CD4-positive, alpha-beta T cell (primary cell): ENCODE measurements around the gene IRAK4. TPM values are rescaled to one million over a fixed set of nuclear protein-coding genes. Genes with fewer than 3 reads are reported as not detected.

Source experiments
- ATAC-seq: fragments of 200-7000 bp; cut with Tn5 transposase; one replicate; pipeline ENCODE4 v1.10.0; 2022; ENCODE audit warnings: mild to moderate bottlenecking; ENCODE audit not compliant: poor library complexity
- CTCF ChIA-PET: fragments of 350-600 bp; sonication (Branson Sonifier 250); formaldehyde crosslinking; loops from one replicate; lab custom pipeline; 2021; ENCODE audit warnings: antibody characterized with exemption, inconsistent platforms; lab: Charles Lee
- POLR2A ChIA-PET: fragments of 350-600 bp; sonication (Branson Sonifier 250); formaldehyde crosslinking; loops from one replicate; lab custom pipeline; 2021; ENCODE audit warnings: antibody characterized with exemption, inconsistent platforms; lab: Charles Lee
- DNase-seq, 14 experiments: peaks; one replicate each; pipeline ENCODE4 v3.0.0-alpha.2; 2013 to 2020; ENCODE audit warnings: mixed read lengths in 2 of 14
- H3K27ac ChIP-seq, 2 donors: one replicate each; pipeline versions ENCODE4 v1.5.1 to v1.7.0; 2013; ENCODE audit warnings: low read length in 2 of 2, low read depth in 1 of 2, mild to moderate bottlenecking in 1 of 2
- H3K27me3 ChIP-seq, 2 experiments: 1 replicate in 1 of 2; 2 replicates in 1 of 2; pipeline versions ENCODE4 v1.6.1 to v1.7.0; 2013; ENCODE audit warnings: low read length in 2 of 2, control low read depth in 1 of 2, mild to moderate bottlenecking in 1 of 2, moderate library complexity in 1 of 2; ENCODE audit not compliant: insufficient read depth in 2 of 2, control insufficient read depth in 1 of 2
- H3K36me3 ChIP-seq: one replicate; pipeline ENCODE4 v1.6.1; 2013; ENCODE audit warnings: low read length, control low read depth; ENCODE audit not compliant: insufficient read depth
- H3K4me1 ChIP-seq: one replicate; pipeline ENCODE4 v1.6.1; 2013; ENCODE audit warnings: low read length, control low read depth; ENCODE audit not compliant: insufficient read depth
- H3K4me3 ChIP-seq: one replicate; pipeline ENCODE4 v1.5.1; 2013; ENCODE audit warnings: mild to moderate bottlenecking, low read length, moderate library complexity
- H3K9me3 ChIP-seq, 2 experiments: 1 replicate in 1 of 2; 2 replicates in 1 of 2; pipeline versions ENCODE4 v1.6.1 to v1.7.0; 2013; ENCODE audit warnings: low read length in 2 of 2, mild to moderate bottlenecking in 2 of 2, control low read depth in 1 of 2, moderate library complexity in 1 of 2; ENCODE audit not compliant: control insufficient read depth in 1 of 2, insufficient read depth in 1 of 2
- H3K27ac Mint-ChIP-seq: one replicate; pipeline ENCODE4 v1.8.0; 2020; ENCODE audit warnings: mixed read lengths
- H3K27me3 Mint-ChIP-seq: one replicate; pipeline ENCODE4 v1.8.0; 2021; ENCODE audit warnings: mixed read lengths
- H3K36me3 Mint-ChIP-seq: one replicate; pipeline ENCODE4 v1.8.0; 2021; ENCODE audit warnings: low read depth, mixed read lengths
- H3K4me1 Mint-ChIP-seq: one replicate; pipeline ENCODE4 v1.8.0; 2021; ENCODE audit warnings: low read depth, mixed read lengths
- H3K4me3 Mint-ChIP-seq: one replicate; pipeline ENCODE4 v1.8.0; 2020; ENCODE audit warnings: mild to moderate bottlenecking, mixed read lengths
- H3K9me3 Mint-ChIP-seq: one replicate; pipeline ENCODE4 v1.8.0; 2020; ENCODE audit warnings: mixed read lengths
- intact Hi-C, 2 experiments: fragments of 100-400 bp; cut with DNase I in 1 of 2; cut with micrococcal nuclease in 1 of 2; formaldehyde crosslinking; loops; one replicate each; pipeline versions ENCODE4 v1.15.1 to v1.9.0; 2023 to 2025; cut with DNase I, micrococcal nuclease
- total RNA-seq, 174 experiments: library from RNA in 2 of 174; stranded (reverse) in 2 of 174; gene quantifications; one replicate each; pipeline ENCODE4 v1.2.3 and lab custom pipeline; 2021 to 2026
- TF ChIP-seq, protein P1 (sequence below): fragments of 200-600 bp; IDR thresholded peaks from one replicate; pipeline ENCODE4 v1.8.0; 2022; ENCODE audit warnings: antibody characterized with exemption, mild to moderate bottlenecking

IRAK4 gene
- total RNA-seq, 2 experiments from 2014 or later, result 27.3 to 29.0 TPM

DNA sequence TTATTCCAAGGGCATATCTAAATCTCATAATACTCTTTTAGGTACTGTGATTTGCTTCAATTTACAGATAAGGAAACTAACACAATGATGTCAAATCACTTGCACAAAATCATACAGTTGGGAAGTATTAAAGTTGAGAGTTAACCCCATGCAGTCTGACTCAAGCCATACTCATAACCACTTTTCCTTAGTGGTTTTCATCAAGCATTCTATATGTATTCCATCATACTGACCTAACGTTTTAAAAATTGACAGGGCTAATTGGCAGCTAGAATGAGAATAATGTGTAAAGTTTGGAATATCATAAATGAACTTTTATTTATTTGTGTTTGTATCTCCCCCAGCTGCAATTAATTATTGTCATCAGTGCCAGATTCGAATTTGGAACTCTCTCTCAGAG lies 21.1 kb upstream of the IRAK4 start:
- Mint-ChIP-seq H3K27me3 (no peaks in the 10 kb centered on the region), H3K27ac (no peak overlapping the region), H3K4me3 (no peak overlapping the region), H3K36me3 (peaks cover 69% of the 10 kb centered on the region), H3K4me1 (no peaks in the 10 kb centered on the region), H3K9me3 (no peaks in the 10 kb centered on the region)
- DNase-seq (no peak), ATAC-seq (no peak)
- H3K27me3 ChIP-seq, result no peaks in the 10 kb centered on the region
- CTCF ChIA-PET, result no interaction called here
- POLR2A ChIA-PET, result no interaction called here
- H3K9me3 ChIP-seq, result no peaks in the 10 kb centered on the region
- intact Hi-C loops, result no loop called here
- peaks cover 34% of the 10 kb centered on the region for H3K36me3 ChIP-seq
- no peak overlapping the region for H3K27ac ChIP-seq
- no peaks in the 10 kb centered on the region for H3K4me1 ChIP-seq
- no peak overlapping the region for H3K4me3 ChIP-seq
- TF ChIP-seq, protein P1, sequence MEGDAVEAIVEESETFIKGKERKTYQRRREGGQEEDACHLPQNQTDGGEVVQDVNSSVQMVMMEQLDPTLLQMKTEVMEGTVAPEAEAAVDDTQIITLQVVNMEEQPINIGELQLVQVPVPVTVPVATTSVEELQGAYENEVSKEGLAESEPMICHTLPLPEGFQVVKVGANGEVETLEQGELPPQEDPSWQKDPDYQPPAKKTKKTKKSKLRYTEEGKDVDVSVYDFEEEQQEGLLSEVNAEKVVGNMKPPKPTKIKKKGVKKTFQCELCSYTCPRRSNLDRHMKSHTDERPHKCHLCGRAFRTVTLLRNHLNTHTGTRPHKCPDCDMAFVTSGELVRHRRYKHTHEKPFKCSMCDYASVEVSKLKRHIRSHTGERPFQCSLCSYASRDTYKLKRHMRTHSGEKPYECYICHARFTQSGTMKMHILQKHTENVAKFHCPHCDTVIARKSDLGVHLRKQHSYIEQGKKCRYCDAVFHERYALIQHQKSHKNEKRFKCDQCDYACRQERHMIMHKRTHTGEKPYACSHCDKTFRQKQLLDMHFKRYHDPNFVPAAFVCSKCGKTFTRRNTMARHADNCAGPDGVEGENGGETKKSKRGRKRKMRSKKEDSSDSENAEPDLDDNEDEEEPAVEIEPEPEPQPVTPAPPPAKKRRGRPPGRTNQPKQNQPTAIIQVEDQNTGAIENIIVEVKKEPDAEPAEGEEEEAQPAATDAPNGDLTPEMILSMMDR, result no peak

DNA sequence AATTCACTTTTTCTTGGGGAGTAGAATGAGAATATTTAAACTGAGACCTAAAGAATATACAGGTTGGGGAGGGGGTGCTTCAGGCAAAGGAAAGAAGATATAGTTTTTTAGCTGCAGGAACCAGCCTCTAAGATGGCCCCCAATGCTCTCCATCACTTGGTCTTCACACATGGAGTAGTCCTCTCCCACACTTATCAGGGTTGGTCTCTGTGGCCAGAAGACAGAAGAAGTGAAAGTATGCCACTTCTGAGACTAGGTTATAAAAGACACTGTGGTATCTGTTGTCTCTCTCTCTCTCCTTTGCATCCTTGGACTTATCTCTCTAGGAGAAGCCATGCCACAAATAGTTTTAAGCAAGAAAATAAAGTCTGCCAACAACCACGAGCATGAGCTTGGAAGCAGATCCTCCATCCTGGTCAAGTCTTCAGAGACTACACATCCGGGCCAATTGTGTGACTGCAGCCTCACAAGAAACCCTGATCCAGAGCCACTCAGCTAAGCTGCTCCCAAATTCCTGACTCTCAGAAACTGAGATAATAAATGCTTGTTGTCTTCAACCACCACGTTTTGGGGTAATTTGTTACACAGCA lies 18.1 kb upstream of the IRAK4 start:
- ATAC-seq (no peak), DNase-seq (no peak)
- Histone ChIP-seq H3K9me3 (no peaks in the 10 kb centered on the region), H3K27ac (no peak overlapping the region), H3K4me3 (no peak overlapping the region), H3K4me1 (no peaks in the 10 kb centered on the region), H3K36me3 (peaks cover 45% of the 10 kb centered on the region), H3K27me3 (no peaks in the 10 kb centered on the region)
- ChIA-PET POLR2A (no interaction called here), CTCF (no interaction called here)
- H3K36me3 Mint-ChIP-seq, result peaks cover 77% of the 10 kb centered on the region
- TF ChIP-seq, protein P1, result no peak
- H3K27me3 Mint-ChIP-seq, result no peaks in the 10 kb centered on the region
- H3K4me1 Mint-ChIP-seq, result no peaks in the 10 kb centered on the region
- no peak overlapping the region for H3K27ac Mint-ChIP-seq
- H3K4me3 Mint-ChIP-seq, result no peak overlapping the region
- no peaks in the 10 kb centered on the region for H3K9me3 Mint-ChIP-seq
- intact Hi-C loops, result no loop called here

DNA sequence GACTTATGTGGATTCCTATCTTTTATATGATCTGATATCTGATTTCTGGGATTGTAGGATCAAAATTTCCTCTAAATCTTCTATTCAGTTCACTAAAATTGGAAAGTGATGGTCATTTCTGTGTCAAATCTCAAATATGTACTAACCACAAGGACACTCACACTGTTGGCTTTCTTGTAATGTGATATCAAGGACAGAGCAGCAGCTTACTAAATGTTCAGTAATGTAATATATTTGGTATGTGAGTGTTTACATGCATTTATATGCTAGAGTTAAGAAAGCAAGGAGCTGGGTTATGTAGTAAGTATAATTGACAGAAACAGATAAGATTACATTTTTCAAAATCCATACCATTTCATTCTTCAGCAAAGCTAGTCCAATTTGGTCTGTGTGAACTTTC lies 16.6 kb upstream of the IRAK4 start:
- Mint-ChIP-seq H3K27ac (no peak overlapping the region), H3K9me3 (no peaks in the 10 kb centered on the region), H3K4me1 (no peaks in the 10 kb centered on the region), H3K4me3 (no peak overlapping the region), H3K36me3 (peaks cover 74% of the 10 kb centered on the region), H3K27me3 (no peaks in the 10 kb centered on the region)
- CTCF ChIA-PET, result no interaction called here
- TF ChIP-seq, protein P1, result no peak
- intact Hi-C loops, result no loop called here
- Histone ChIP-seq H3K27me3 (no peaks in the 10 kb centered on the region), H3K4me3 (no peak overlapping the region), H3K9me3 (no peaks in the 10 kb centered on the region), H3K27ac (no peak overlapping the region), H3K36me3 (peaks cover 38% of the 10 kb centered on the region), H3K4me1 (no peaks in the 10 kb centered on the region)
- ATAC-seq (no peak), DNase-seq (no peak)
- POLR2A ChIA-PET, result interaction anchor here (0.9 kb wide), 1 partner anchor 10 kb away, joined by 3 read pairs; no protein-coding TSS in a partner anchor
